ENCODE results near the gene HEATR1.

Gene HEATR1

GRCh38 chr1:236560213-236560771 lies 44.0 kb downstream of the HEATR1 start:
- no peak for TF ChIP-seq LEF1 (IDR thresholded peaks at IDR 0.05; ENCODE audit: borderline replicate concordance)
- TF ChIP-seq L3MBTL2 (conservative IDR thresholded peaks at IDR 0.05) = no peak
- no peak for TF ChIP-seq HDGF (IDR thresholded peaks at IDR 0.05; ENCODE audit: borderline replicate concordance)
- TF ChIP-seq ARNT (IDR thresholded peaks at IDR 0.05) = no peak
- no peak for DNase-seq (ENCODE audit: extremely low spot score)
- ChIA-PET CTCF (interaction anchor here (1.1 to 1.4 kb wide), 2 partner anchors 9 to 12 kb away, joined by 3 to 5 read pairs; no protein-coding TSS in a partner anchor), POLR2A (no interaction called here)

- ChIA-PET POLR2A (interaction anchor here (2.0 kb wide), 1 partner anchor 45 kb away, joined by 5 read pairs; the partner anchor contains the start of gene HEATR1), CTCF (interaction anchor here (0.6 kb wide), 1 partner anchor 419 kb away, joined by 4 read pairs; no protein-coding TSS in a partner anchor)
- DNase-seq (ENCODE audit: extremely low spot score) = no peak
- TF ChIP-seq BHLHE40 (IDR thresholded peaks at IDR 0.05; ENCODE audit: borderline replicate concordance) (no peak), PKNOX1 (IDR thresholded peaks at IDR 0.05) (no peak)
Observed at GRCh38 chr1:236558846-236559245, 45.5 kb downstream of the HEATR1 start.

GRCh38 chr1:236558081-236558480 lies 46.2 kb downstream of the HEATR1 start:
- ChIA-PET CTCF (no interaction called here), POLR2A (interaction anchor here (2.0 kb wide), 1 partner anchor 46 kb away, joined by 5 read pairs; the partner anchor contains the start of gene HEATR1)
- no peak for TF ChIP-seq BHLHE40 (IDR thresholded peaks at IDR 0.05; ENCODE audit: borderline replicate concordance)
- no peak for TF ChIP-seq ZNF384 (IDR thresholded peaks at IDR 0.05)
- TF ChIP-seq SUZ12 (IDR thresholded peaks at IDR 0.05) = no peak
- no peak for TF ChIP-seq TARDBP (IDR thresholded peaks at IDR 0.05)
- no peak for TF ChIP-seq FOXM1 (IDR thresholded peaks at IDR 0.05; ENCODE audit: borderline replicate concordance)
- TF ChIP-seq ARNT (IDR thresholded peaks at IDR 0.05) = no peak
- no peak for TF ChIP-seq LEF1 (IDR thresholded peaks at IDR 0.05; ENCODE audit: borderline replicate concordance)
- TF ChIP-seq PKNOX1 (IDR thresholded peaks at IDR 0.05) = no peak
- TF ChIP-seq HDGF (IDR thresholded peaks at IDR 0.05; ENCODE audit: borderline replicate concordance) = no peak
- no peak for TF ChIP-seq CTBP1 (IDR thresholded peaks at IDR 0.05; ENCODE audit: borderline replicate concordance)
- no peak for TF ChIP-seq L3MBTL2 (conservative IDR thresholded peaks at IDR 0.05)
- no peak for TF ChIP-seq NFRKB (IDR thresholded peaks at IDR 0.05)
- no peak for DNase-seq (ENCODE audit: extremely low spot score)

GRCh38 chr1:236556606-236557005 lies 47.7 kb downstream of the HEATR1 start:
- ChIA-PET POLR2A (no interaction called here), CTCF (no interaction called here)
- no peak for DNase-seq (ENCODE audit: extremely low spot score)
- TF ChIP-seq ARNT (IDR thresholded peaks at IDR 0.05) (no peak), FOXK2 (IDR thresholded peaks at IDR 0.05) (no peak), FOXM1 (IDR thresholded peaks at IDR 0.05; ENCODE audit: borderline replicate concordance) (no peak), FOXA1 (IDR thresholded peaks at IDR 0.05) (no peak), PKNOX1 (IDR thresholded peaks at IDR 0.05) (no peak), NFRKB (IDR thresholded peaks at IDR 0.05) (no peak), BHLHE40 (IDR thresholded peaks at IDR 0.05; ENCODE audit: borderline replicate concordance) (no peak), LEF1 (IDR thresholded peaks at IDR 0.05; ENCODE audit: borderline replicate concordance) (no peak), TARDBP (IDR thresholded peaks at IDR 0.05) (no peak), ELF4 (IDR thresholded peaks at IDR 0.05) (no peak), CTBP1 (IDR thresholded peaks at IDR 0.05; ENCODE audit: borderline replicate concordance) (no peak), HDGF (IDR thresholded peaks at IDR 0.05; ENCODE audit: borderline replicate concordance) (no peak), SP1 (IDR thresholded peaks at IDR 0.05) (no peak), SUZ12 (IDR thresholded peaks at IDR 0.05) (no peak), L3MBTL2 (conservative IDR thresholded peaks at IDR 0.05) (no peak)

- DNase-seq (ENCODE audit: extremely low spot score) = no peak
- TF ChIP-seq HDGF (IDR thresholded peaks at IDR 0.05; ENCODE audit: borderline replicate concordance) = no peak
- no peak for TF ChIP-seq FOXK2 (IDR thresholded peaks at IDR 0.05)
- no peak for TF ChIP-seq BHLHE40 (IDR thresholded peaks at IDR 0.05; ENCODE audit: borderline replicate concordance)
- TF ChIP-seq PKNOX1 (IDR thresholded peaks at IDR 0.05) = no peak
- TF ChIP-seq L3MBTL2 (conservative IDR thresholded peaks at IDR 0.05) = no peak
- no peak for TF ChIP-seq ELF4 (IDR thresholded peaks at IDR 0.05)
- TF ChIP-seq ZNF384 (IDR thresholded peaks at IDR 0.05) = no peak
- POLR2A ChIA-PET = no interaction called here
- CTCF ChIA-PET = no interaction called here
Observed at GRCh38 chr1:236553370-236553769, 50.9 kb downstream of the HEATR1 start.

GRCh38 chr1:236552901-236553300 lies 51.4 kb downstream of the HEATR1 start:
- ChIA-PET POLR2A (no interaction called here), CTCF (no interaction called here)
- TF ChIP-seq TARDBP (IDR thresholded peaks at IDR 0.05) (no peak), CTBP1 (IDR thresholded peaks at IDR 0.05; ENCODE audit: borderline replicate concordance) (no peak), ELF4 (IDR thresholded peaks at IDR 0.05) (no peak), L3MBTL2 (conservative IDR thresholded peaks at IDR 0.05) (no peak), HDGF (IDR thresholded peaks at IDR 0.05; ENCODE audit: borderline replicate concordance) (no peak), ZNF384 (IDR thresholded peaks at IDR 0.05) (no peak), SP1 (IDR thresholded peaks at IDR 0.05) (no peak), ARNT (IDR thresholded peaks at IDR 0.05) (no peak), FOXM1 (IDR thresholded peaks at IDR 0.05; ENCODE audit: borderline replicate concordance) (no peak), PKNOX1 (IDR thresholded peaks at IDR 0.05) (no peak), LEF1 (IDR thresholded peaks at IDR 0.05; ENCODE audit: borderline replicate concordance) (no peak), FOXK2 (IDR thresholded peaks at IDR 0.05) (no peak), NFRKB (IDR thresholded peaks at IDR 0.05) (no peak), FOXA1 (IDR thresholded peaks at IDR 0.05) (no peak), BHLHE40 (IDR thresholded peaks at IDR 0.05; ENCODE audit: borderline replicate concordance) (no peak)
- no peak for DNase-seq (ENCODE audit: extremely low spot score)

Data from HEK293T (cell line).